Measurements from ENCODE around the gene OR6C76. TPM values are rescaled to one million over a fixed set of nuclear protein-coding genes. Genes with fewer than 3 reads are reported as not detected.
"Not testable (repeated sequence)": the region's sequence is repeated elsewhere in the genome, so short reads cannot be mapped to it uniquely, and the experiment has no call there.

The OR6C76 gene
- total RNA-seq, 2 experiments from 2014 or later, result not detected

GRCh38 chr12:55416961-55417360 is 9.1 kb upstream of the OR6C76 start:
- no peak overlapping the region for H3K4me3 ChIP-seq (ENCODE audit: low read depth, low read length, poor library complexity, severe bottlenecking)
- no peaks in the 10 kb centered on the region for H3K79me2 ChIP-seq (ENCODE audit: insufficient read depth, low read depth, low read length)
- DNase-seq (ENCODE audit: low spot score), result no peak
- ChIA-PET POLR2A (no interaction called here), CTCF (ENCODE audit: unreplicated experiment) (no interaction called here)
- no peaks in the 10 kb centered on the region for H4K20me1 ChIP-seq (ENCODE audit: insufficient read depth, low read length)
- no peak overlapping the region for H2AFZ ChIP-seq (ENCODE audit: low read length)
- H3K9me3 ChIP-seq (ENCODE audit: low read length), result no peaks in the 10 kb centered on the region
- BruUV-seq (replicated peaks), result no TSS peak
- H3K4me2 ChIP-seq (ENCODE audit: low read length), result no peak overlapping the region
- TF ChIP-seq EZH2phosphoT487 (IDR thresholded peaks at IDR 0.05; ENCODE audit: borderline replicate concordance, low read depth, low read length) (no peak), CTCF (conservative IDR thresholded peaks at IDR 0.05; ENCODE audit: low read length) (no peak)
- no peaks in the 10 kb centered on the region for H3K36me3 ChIP-seq (ENCODE audit: insufficient read depth, low read length)
- no peaks in the 10 kb centered on the region for H3K4me1 ChIP-seq (ENCODE audit: insufficient read depth, low read length, poor library complexity, severe bottlenecking)
- no peaks in the 10 kb centered on the region for H3K9me2 ChIP-seq (ENCODE audit: insufficient read depth, low read length)
- H3K27ac ChIP-seq (ENCODE audit: low read depth, low read length, poor library complexity, severe bottlenecking), result no peak overlapping the region
- intact Hi-C loops (cut with micrococcal nuclease; ENCODE audit: unreplicated experiment), result no loop called here

GRCh38 chr12:55420307-55420962 is 5.6 kb upstream of the OR6C76 start:
- no peaks in the 10 kb centered on the region for H3K79me2 ChIP-seq (ENCODE audit: insufficient read depth, low read depth, low read length)
- ChIA-PET CTCF (ENCODE audit: unreplicated experiment) (no interaction called here), POLR2A (interaction anchor here (1.0 kb wide), 1 partner anchor 27 kb away, joined by 4 read pairs; no protein-coding TSS in a partner anchor)
- H3K9me3 ChIP-seq (ENCODE audit: low read length), result no peaks in the 10 kb centered on the region
- H3K36me3 ChIP-seq (ENCODE audit: insufficient read depth, low read length), result no peaks in the 10 kb centered on the region
- no peaks in the 10 kb centered on the region for H3K9me2 ChIP-seq (ENCODE audit: insufficient read depth, low read length)
- H3K4me2 ChIP-seq (ENCODE audit: low read length), result no peak overlapping the region
- intact Hi-C loops (cut with micrococcal nuclease; ENCODE audit: unreplicated experiment), result no loop called here
- H2AFZ ChIP-seq (ENCODE audit: low read length), result no peak overlapping the region
- no peak overlapping the region for H3K4me3 ChIP-seq (ENCODE audit: low read depth, low read length, poor library complexity, severe bottlenecking)
- no peak for TF ChIP-seq EZH2phosphoT487 (IDR thresholded peaks at IDR 0.05; ENCODE audit: borderline replicate concordance, low read depth, low read length)
- no peak for TF ChIP-seq CTCF (conservative IDR thresholded peaks at IDR 0.05; ENCODE audit: low read length)
- H4K20me1 ChIP-seq (ENCODE audit: insufficient read depth, low read length), result no peaks in the 10 kb centered on the region
- BruUV-seq (replicated peaks), result no TSS peak
- no peaks in the 10 kb centered on the region for H3K4me1 ChIP-seq (ENCODE audit: insufficient read depth, low read length, poor library complexity, severe bottlenecking)
- no peak overlapping the region for H3K27ac ChIP-seq (ENCODE audit: low read depth, low read length, poor library complexity, severe bottlenecking)
- DNase-seq (ENCODE audit: low spot score), result no peak

GRCh38 chr12:55428331-55429243 is 2.5 kb downstream of the OR6C76 start:
- Histone ChIP-seq H3K4me1 (ENCODE audit: insufficient read depth, low read length, poor library complexity, severe bottlenecking) (no peaks in the 10 kb centered on the region), H3K36me3 (ENCODE audit: insufficient read depth, low read length) (no peaks in the 10 kb centered on the region), H3K27ac (ENCODE audit: low read depth, low read length, poor library complexity, severe bottlenecking) (no peak overlapping the region), H3K4me3 (ENCODE audit: low read depth, low read length, poor library complexity, severe bottlenecking) (no peak overlapping the region), H4K20me1 (ENCODE audit: insufficient read depth, low read length) (no peaks in the 10 kb centered on the region), H3K9me3 (ENCODE audit: low read length) (no peaks in the 10 kb centered on the region), H2AFZ (ENCODE audit: low read length) (no peak overlapping the region), H3K4me2 (ENCODE audit: low read length) (no peak overlapping the region), H3K9me2 (ENCODE audit: insufficient read depth, low read length) (no peaks in the 10 kb centered on the region), H3K79me2 (ENCODE audit: insufficient read depth, low read depth, low read length) (no peaks in the 10 kb centered on the region)
- DNase-seq (ENCODE audit: low spot score), result no peak
- TF ChIP-seq CTCF (conservative IDR thresholded peaks at IDR 0.05; ENCODE audit: low read length), result no peak
- TF ChIP-seq EZH2phosphoT487 (IDR thresholded peaks at IDR 0.05; ENCODE audit: borderline replicate concordance, low read depth, low read length), result no peak
- intact Hi-C loops (cut with micrococcal nuclease; ENCODE audit: unreplicated experiment), result no loop called here
- no TSS peak for BruUV-seq (replicated peaks)
- ChIA-PET POLR2A (no interaction called here), CTCF (ENCODE audit: unreplicated experiment) (no interaction called here)

- H3K4me2 ChIP-seq (ENCODE audit: low read length); CTCF ChIA-PET (ENCODE audit: unreplicated experiment); H4K20me1 ChIP-seq (ENCODE audit: insufficient read depth, low read length); H3K27ac ChIP-seq (ENCODE audit: low read depth, low read length, poor library complexity, severe bottlenecking); H3K36me3 ChIP-seq (ENCODE audit: insufficient read depth, low read length); POLR2A ChIA-PET; H3K79me2 ChIP-seq (ENCODE audit: insufficient read depth, low read depth, low read length); H3K4me1 ChIP-seq (ENCODE audit: insufficient read depth, low read length, poor library complexity, severe bottlenecking); intact Hi-C loops (cut with micrococcal nuclease; ENCODE audit: unreplicated experiment); H2AFZ ChIP-seq (ENCODE audit: low read length); H3K9me2 ChIP-seq (ENCODE audit: insufficient read depth, low read length); BruUV-seq (replicated peaks); H3K4me3 ChIP-seq (ENCODE audit: low read depth, low read length, poor library complexity, severe bottlenecking); H3K9me3 ChIP-seq (ENCODE audit: low read length): not testable (repeated sequence)
- DNase-seq (ENCODE audit: low spot score), result peak; percentile 17
Observed at GRCh38 chr12:55441233-55441632, 15.2 kb downstream of the OR6C76 start.

Data from OCI-LY7 (cell line).